Embryonic facial prominence (tissue), 1 donor: Measurements from ENCODE around the gene SCLT1.
"Not testable (repeated sequence)": the region's sequence is repeated elsewhere in the genome, so short reads cannot be mapped to it uniquely, and the experiment has no call there.

Experiments
- DNase-seq: peaks from one replicate; pipeline ENCODE4 v3.0.0-alpha.2; 2016; ENCODE audit errors: extremely low spot score

The SCLT1 gene

GRCh38 chr4:129069537-129069936 lies 23.8 kb downstream of the SCLT1 start:
- DNase-seq, result not testable (repeated sequence)

- DNase-seq, result no peak
Measured at GRCh38 chr4:129064717-129065116, 28.6 kb downstream of the SCLT1 start.

- DNase-seq, result no peak
Measured at GRCh38 chr4:129063640-129064039, 29.7 kb downstream of the SCLT1 start.

- no peak for DNase-seq
Measured at GRCh38 chr4:129062580-129062979, 30.8 kb downstream of the SCLT1 start.

GRCh38 chr4:129059028-129059427 lies 34.3 kb downstream of the SCLT1 start:
- no peak for DNase-seq

- DNase-seq, result no peak
Measured at GRCh38 chr4:129046055-129046959, 47.0 kb downstream of the SCLT1 start.

GRCh38 chr4:129043523-129043922 lies 49.8 kb downstream of the SCLT1 start:
- no peak for DNase-seq

GRCh38 chr4:129040471-129040870 lies 52.9 kb downstream of the SCLT1 start:
- DNase-seq, result no peak

- DNase-seq, result no peak
Measured at GRCh38 chr4:129037093-129037492, 56.2 kb downstream of the SCLT1 start.

- DNase-seq, result no peak
Measured at GRCh38 chr4:129014566-129015509, 78.5 kb downstream of the SCLT1 start.

- DNase-seq, result no peak
Measured at GRCh38 chr4:129008096-129008495, 85.2 kb downstream of the SCLT1 start.

- no peak for DNase-seq
Measured at GRCh38 chr4:128986908-128987307, 106.4 kb downstream of the SCLT1 start.

GRCh38 chr4:128986019-128986418 lies 107.3 kb downstream of the SCLT1 start:
- DNase-seq, result no peak

GRCh38 chr4:128983771-128984485 lies 109.4 kb downstream of the SCLT1 start:
- DNase-seq, result no peak

GRCh38 chr4:128981377-128981776 lies 112.0 kb downstream of the SCLT1 start:
- DNase-seq, result no peak

GRCh38 chr4:128980816-128981326 lies 112.5 kb downstream of the SCLT1 start:
- no peak for DNase-seq

GRCh38 chr4:128979934-128980333 lies 113.4 kb downstream of the SCLT1 start:
- DNase-seq, result no peak

- no peak for DNase-seq
Measured at GRCh38 chr4:128978985-128979384, 114.4 kb downstream of the SCLT1 start.

- no peak for DNase-seq
Measured at GRCh38 chr4:128974136-128974581, 119.2 kb downstream of the SCLT1 start.

GRCh38 chr4:128973384-128973783 lies 120.0 kb downstream of the SCLT1 start:
- no peak for DNase-seq

GRCh38 chr4:128961405-128961804 lies 131.9 kb downstream of the SCLT1 start:
- DNase-seq, result no peak

GRCh38 chr4:128958194-128958593 lies 135.1 kb downstream of the SCLT1 start:
- DNase-seq, result no peak
